Measurements from ENCODE around the gene SPEN. TPM values are rescaled to one million over a fixed set of nuclear protein-coding genes. Genes with fewer than 3 reads are reported as not detected.
"Not testable (repeated sequence)": the region's sequence is repeated elsewhere in the genome, so short reads cannot be mapped to it uniquely, and the experiment has no call there.

The SPEN gene
- total RNA-seq, 4 donors from 2014 or later = 18.8 to 104 (median 73.8) TPM

GRCh38 chr1:15975358-15975804 is 127.9 kb downstream of the SPEN start:
- H3K4me1 ChIP-seq = peaks cover 8 to 11% of the 10 kb centered on the region in 2 donors
- H3K27me3 ChIP-seq = no peaks in the 10 kb centered on the region
- no peak for TF ChIP-seq CTCF (IDR thresholded peaks at IDR 0.05)
- TF ChIP-seq POLR2A (IDR thresholded peaks at IDR 0.05) = no peak
- peak overlapping the region; percentile 76 to 77 for H3K27ac ChIP-seq
- DNase-seq = no peak
- H3K36me3 ChIP-seq = no peaks in the 10 kb centered on the region
- intact Hi-C loops (cut with DNase I; ENCODE audit: low total_unique reads) = no loop called here
- H3K9me3 ChIP-seq = no peaks in the 10 kb centered on the region
- peak overlapping the region; percentile 89 to 93 for H3K4me3 ChIP-seq

DNA sequence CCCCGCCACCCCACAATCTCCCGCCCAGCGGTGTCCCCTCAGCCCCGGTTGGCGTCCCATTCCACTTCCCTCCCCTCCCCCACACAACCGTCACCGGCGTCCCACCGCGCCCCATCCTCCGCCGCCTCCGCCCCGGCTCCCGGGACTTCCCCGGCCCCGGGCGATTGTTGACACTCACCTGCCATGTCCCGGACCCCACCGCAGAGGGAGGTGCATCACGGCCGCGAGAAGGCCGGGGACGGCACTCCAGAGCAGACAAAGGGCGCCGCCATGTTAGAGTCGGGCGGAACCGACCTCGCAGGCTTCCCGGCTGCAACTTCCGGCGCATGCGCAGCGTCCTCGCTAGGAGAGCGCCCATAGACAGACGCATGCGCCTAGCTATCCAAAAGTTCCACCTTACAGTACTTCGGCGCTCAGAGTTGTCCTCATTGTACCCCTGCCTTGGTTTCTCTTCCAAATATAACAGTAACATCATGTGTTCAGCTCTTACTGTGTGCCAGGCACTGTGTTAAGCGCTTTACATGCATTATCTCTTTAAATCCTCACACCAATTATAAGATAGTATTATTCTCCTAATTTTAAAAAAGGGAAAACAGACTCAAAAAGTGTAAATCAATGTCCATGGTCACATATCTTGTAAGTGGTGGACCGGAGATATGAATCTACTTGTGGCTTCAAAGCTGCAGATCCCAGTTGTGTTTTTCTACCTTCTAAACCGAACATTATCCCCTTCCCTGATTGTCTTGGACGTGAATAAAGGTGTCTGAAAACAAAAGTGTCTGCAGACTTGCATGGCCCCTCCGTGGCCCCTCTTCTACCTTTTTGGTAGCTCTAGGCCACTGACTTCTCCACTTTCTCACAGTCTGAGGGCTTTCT is 128.5 kb downstream of the SPEN start, which contains the start of gene ZBTB17:
Gene ZBTB17, minus strand, starts transcription at position 297 of the 876 bp plus-strand sequence. CDS start 27,606 bp downstream, outside the sequence.
- Histone ChIP-seq H3K27ac (peak within 1 kb of the TSS; percentile 76 to 77), H3K36me3 (no peaks in the 10 kb centered on the region), H3K27me3 (no peaks in the 10 kb centered on the region), H3K4me1 (peaks cover 8 to 11% of the 10 kb centered on the region in 2 donors), H3K9me3 (no peaks in the 10 kb centered on the region), H3K4me3 (peak within 1 kb of the TSS; percentile 89 to 93)
- intact Hi-C loops (cut with DNase I; ENCODE audit: low total_unique reads) = no loop called here
- TF ChIP-seq CTCF (IDR thresholded peaks at IDR 0.05) (peak in 2 of 4 experiments; percentile 16 to 37), POLR2A (IDR thresholded peaks at IDR 0.05) (peak; percentile 57 to 79)
- peak; percentile 93 to 94 for DNase-seq

GRCh38 chr1:15977947-15978346 is 130.4 kb downstream of the SPEN start:
- H3K27me3 ChIP-seq; H3K4me3 ChIP-seq; H3K27ac ChIP-seq; H3K36me3 ChIP-seq; intact Hi-C loops (cut with DNase I; ENCODE audit: low total_unique reads); DNase-seq; H3K9me3 ChIP-seq: not testable (repeated sequence)
- peaks cover 8 to 11% of the 10 kb centered on the region in 2 donors for H3K4me1 ChIP-seq

DNA sequence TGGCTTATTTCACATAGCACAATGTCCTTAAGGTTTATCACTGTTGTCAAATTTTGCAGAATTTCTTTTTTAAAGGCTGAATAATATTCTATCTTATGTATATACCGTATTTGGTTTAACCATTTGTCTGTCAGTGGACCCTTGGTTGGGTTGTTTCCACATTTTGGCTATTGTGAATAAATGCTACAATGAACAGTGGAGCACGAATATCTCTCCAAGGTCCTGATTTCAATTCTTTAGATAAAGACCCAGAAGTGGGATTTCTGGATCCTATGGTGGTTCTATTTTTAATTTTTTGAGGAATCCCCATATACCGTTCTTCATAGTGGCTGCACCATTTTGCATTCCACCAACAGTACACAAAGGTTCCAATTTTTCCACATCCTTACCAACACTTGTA is 134.2 kb downstream of the SPEN start:
- no peak for TF ChIP-seq POLR2A (IDR thresholded peaks at IDR 0.05)
- TF ChIP-seq CTCF (IDR thresholded peaks at IDR 0.05) = no peak
- intact Hi-C loops (cut with DNase I; ENCODE audit: low total_unique reads) = no loop called here
- no peaks in the 10 kb centered on the region for H3K36me3 ChIP-seq
- H3K27ac ChIP-seq = no peak overlapping the region
- no peaks in the 10 kb centered on the region for H3K4me1 ChIP-seq
- H3K4me3 ChIP-seq = no peak overlapping the region
- no peaks in the 10 kb centered on the region for H3K27me3 ChIP-seq
- DNase-seq = no peak
- no peaks in the 10 kb centered on the region for H3K9me3 ChIP-seq

GRCh38 chr1:15983275-15983674 is 135.8 kb downstream of the SPEN start:
- intact Hi-C loops (cut with DNase I; ENCODE audit: low total_unique reads) = no loop called here

More at GRCh38 chr1:15983275-15983674, 135.8 kb downstream of the SPEN start:
- H3K4me3 ChIP-seq = no peak overlapping the region
- H3K36me3 ChIP-seq = no peaks in the 10 kb centered on the region
- no peak overlapping the region for H3K27ac ChIP-seq
- no peaks in the 10 kb centered on the region for H3K27me3 ChIP-seq
- H3K4me1 ChIP-seq = no peaks in the 10 kb centered on the region
- no peak for DNase-seq
- TF ChIP-seq POLR2A (IDR thresholded peaks at IDR 0.05) (no peak), CTCF (IDR thresholded peaks at IDR 0.05) (no peak)
- no peaks in the 10 kb centered on the region for H3K9me3 ChIP-seq

All from uterus (tissue), 4 donors.